ENCODE results near the gene BAZ2B. TPM values are rescaled to one million over a fixed set of nuclear protein-coding genes. Genes with fewer than 3 reads are reported as not detected.

Gene BAZ2B
- total and polyA plus RNA-seq, 2 experiments from 2014 or later = 51.7 to 62.9 TPM

GRCh38 chr2:159508140-159508539, 108.2 kb downstream of the BAZ2B start (continued):
- no peak for TF ChIP-seq ZNF462 (CRISPR knock-in tag; IDR thresholded peaks at IDR 0.05)
- TF ChIP-seq ZNF114 (CRISPR knock-in tag; IDR thresholded peaks at IDR 0.05) = no peak
- TF ChIP-seq CREB1 (CRISPR knock-in tag; IDR thresholded peaks at IDR 0.05; ENCODE audit: low read depth) = no peak
- TF ChIP-seq REST (IDR thresholded peaks at IDR 0.05; ENCODE audit: unreplicated experiment) = no peak

- Mint-ChIP-seq H3K4me3 (no peak overlapping the region), H3K36me3 (ENCODE audit: low read depth) (peaks cover 2% of the 10 kb centered on the region; the same call in 2 of the 3 replicates), H3K27me3 (ENCODE audit: insufficient read depth, low read depth, poor library complexity) (peaks cover 2% of the 10 kb centered on the region), H3K27ac (no peak overlapping the region), H3K4me1 (no peaks in the 10 kb centered on the region), H3K9me3 (peaks cover 2% of the 10 kb centered on the region; the same call in 1 of the 3 replicates)
- H3K9me2 ChIP-seq (ENCODE audit: insufficient read depth) = no peaks in the 10 kb centered on the region
- H3K36me3 ChIP-seq (ENCODE audit: insufficient read depth) = no peaks in the 10 kb centered on the region
- ATAC-seq (no peak), DNase-seq (ENCODE audit: low spot score) (no peak)
- no peak overlapping the region for H3K4me2 ChIP-seq
- no peaks in the 10 kb centered on the region for H3F3A ChIP-seq (replicated peaks; ENCODE audit: low read depth)
- H3K27ac ChIP-seq (ENCODE audit: low read depth) = no peak overlapping the region
- no peaks in the 10 kb centered on the region for H3K27me3 ChIP-seq (ENCODE audit: insufficient read depth)
- H2AFZ ChIP-seq = no peak overlapping the region
- H3K4me3 ChIP-seq = no peak overlapping the region
- no peaks in the 10 kb centered on the region for H3K4me1 ChIP-seq (ENCODE audit: insufficient read depth)
- no peaks in the 10 kb centered on the region; the same call in 1 of the 2 replicates for H4K20me1 ChIP-seq (replicated peaks; ENCODE audit: insufficient read depth)
- H3K79me2 ChIP-seq (replicated peaks; ENCODE audit: insufficient read depth) = peaks cover 6% of the 10 kb centered on the region; the same call in 1 of the 2 replicates
- TF ChIP-seq POLR2AphosphoS5 (IDR thresholded peaks at IDR 0.05; ENCODE audit: low read depth) = no peak
- no peak for TF ChIP-seq ZNF114 (CRISPR knock-in tag; IDR thresholded peaks at IDR 0.05)
- no peak for TF ChIP-seq REST (IDR thresholded peaks at IDR 0.05; ENCODE audit: unreplicated experiment)
- no peak for TF ChIP-seq JUNB (IDR thresholded peaks at IDR 0.05; ENCODE audit: unreplicated experiment)
- TF ChIP-seq STAT1 (IDR thresholded peaks at IDR 0.05; ENCODE audit: unreplicated experiment) = no peak
- TF ChIP-seq ETS1 (IDR thresholded peaks at IDR 0.05) = no peak
- TF ChIP-seq CREB1 (CRISPR knock-in tag; IDR thresholded peaks at IDR 0.05; ENCODE audit: low read depth) = no peak
- no peak for TF ChIP-seq EZH2 (IDR thresholded peaks at IDR 0.05; ENCODE audit: low read depth, unreplicated experiment)
Observed at GRCh38 chr2:159506764-159507440, 109.4 kb downstream of the BAZ2B start.

All from GM23338 (cell line).